HepG2 (cell line): ENCODE measurements around the gene CTXN1. TPM values are rescaled to one million over a fixed set of nuclear protein-coding genes. Genes with fewer than 3 reads are reported as not detected.
A peak's percentile ranks its signal among the peaks of the same experiment; 100 is the strongest.

Experiments
- ATF5 ChIP-seq: sonication (generic); formaldehyde crosslinking; IDR thresholded peaks from 2 replicates; pipeline ENCODE4 v1.4.0; 2020; ENCODE audit warnings: mild to moderate bottlenecking, low read depth, missing genetic modification reagents
- EEA1 ChIP-seq: sonication (generic); formaldehyde crosslinking; IDR thresholded peaks from 2 replicates; pipeline ENCODE4 v1.5.1; 2020; ENCODE audit warnings: mild to moderate bottlenecking, missing genetic modification reagents, borderline replicate concordance
- ERF ChIP-seq: IDR thresholded peaks from 2 replicates; pipeline ENCODE4 v1.6.1; 2018; ENCODE audit warnings: missing biosample characterization, missing genetic modification reagents
- FOXM1 ChIP-seq: sonication (generic); formaldehyde crosslinking; IDR thresholded peaks from 2 replicates; pipeline ENCODE4 v1.5.0; 2020; ENCODE audit warnings: missing genetic modification reagents
- GRHL1 ChIP-seq: sonication (generic); formaldehyde crosslinking; conservative IDR thresholded peaks from 2 replicates; pipeline ENCODE4 v1.8.0; 2022; ENCODE audit warnings: missing genetic modification reagents
- HIVEP1 ChIP-seq: sonication (generic); formaldehyde crosslinking; IDR thresholded peaks from 2 replicates; pipeline ENCODE4 v1.4.0; 2020; ENCODE audit warnings: mild to moderate bottlenecking, missing genetic modification reagents
- MXD4 ChIP-seq: IDR thresholded peaks from 2 replicates; pipeline ENCODE4 v1.6.1; 2016; ENCODE audit warnings: mild to moderate bottlenecking, missing biosample characterization, missing genetic modification reagents
- SKIL ChIP-seq: sonication (generic); formaldehyde crosslinking; IDR thresholded peaks from 2 replicates; pipeline ENCODE4 v1.8.0; 2022; ENCODE audit warnings: missing genetic modification reagents, mild to moderate bottlenecking, moderate library complexity, borderline replicate concordance
- ZBTB4 ChIP-seq: sonication (generic); formaldehyde crosslinking; IDR thresholded peaks from 2 replicates; pipeline ENCODE4 v1.4.0; 2020; ENCODE audit warnings: missing genetic modification reagents, mild to moderate bottlenecking, borderline replicate concordance
- ZMYM3 ChIP-seq: sonication (generic); formaldehyde crosslinking; IDR thresholded peaks from 2 replicates; pipeline ENCODE4 v1.5.1; 2020; ENCODE audit warnings: mild to moderate bottlenecking, missing genetic modification reagents
- ZNF143 ChIP-seq: sonication (generic); formaldehyde crosslinking; IDR thresholded peaks from 2 replicates; pipeline ENCODE4 v1.4.0; 2020; ENCODE audit warnings: missing genetic modification reagents
- ZNF414 ChIP-seq: sonication (generic); formaldehyde crosslinking; IDR thresholded peaks from 2 replicates; pipeline ENCODE4 v1.5.0; 2020; ENCODE audit warnings: missing genetic modification reagents
- ZNF580 ChIP-seq: IDR thresholded peaks from 2 replicates; pipeline ENCODE4 v1.6.1; 2016; ENCODE audit warnings: low read depth, borderline replicate concordance
- polyA plus RNA-seq, 8 experiments: library from polyadenylated mRNA; depleted of rRNA in 3 of 8; stranded (reverse) in 7 of 8; unstranded in 1 of 8; fragments of >200 nt; fragmentation: Illumina TruSeq in 4 of 8; extraction: Trizol in 4 of 8; gene quantifications; 2 replicates each; pipeline versions ENCODE4 v1.2.1 to v1.2.3, GENCODE V29; 2011 to 2016; ENCODE audit warnings: low read depth in 4 of 8, missing spikeins in 1 of 8, mixed read lengths in 1 of 8; ENCODE audit not compliant: insufficient read depth in 1 of 8
- total RNA-seq, 5 experiments: library from RNA; depleted of rRNA; stranded (reverse); fragments of >200 nt; fragmentation: Illumina TruSeq; extraction: Trizol; gene quantifications; 2 replicates each; pipeline ENCODE4 v1.2.3, GENCODE V29; 2016; ENCODE audit warnings: low read depth in 1 of 5

CTXN1 gene
- total and polyA plus RNA-seq, 2 of the 13 experiments (the other 11 are each of a cell fraction or from before 2014, with no cell fraction given) = 0.11 TPM; not detected in 1

- TF ChIP-seq ZNF143 (CRISPR knock-in tag) (no peak), SKIL (CRISPR knock-in tag) (no peak), ZNF580 (CRISPR knock-in tag) (no peak; the same call in 1 of the 2 replicates), ERF (no peak), FOXM1 (CRISPR knock-in tag) (no peak), EEA1 (CRISPR knock-in tag) (no peak), GRHL1 (CRISPR knock-in tag) (no peak), ATF5 (CRISPR knock-in tag) (no peak), HIVEP1 (no peak), MXD4 (CRISPR knock-in tag) (no peak), ZMYM3 (CRISPR knock-in tag) (no peak), ZNF414 (no peak), ZBTB4 (CRISPR knock-in tag) (0 out of 2 replicates have a peak, but pooled peaks have one; percentile 31)
Observed at GRCh38 chr19:7874897-7875273, 51.0 kb downstream of the CTXN1 start (continued).
